Neutrophil (primary cell): ENCODE results near the gene ADD3.

Source experiments
- H3K27ac ChIP-seq: fragments of 200-600 bp; sonication (generic); 2 replicates; pipeline ENCODE4 v1.5.1; 2016; ENCODE audit warnings: mild to moderate bottlenecking, moderate library complexity
- H3K27me3 ChIP-seq: fragments of 200-600 bp; sonication (generic); 2 replicates; pipeline ENCODE4 v1.6.0; 2016; ENCODE audit warnings: mild to moderate bottlenecking
- H3K36me3 ChIP-seq: fragments of 200-600 bp; sonication (generic); 2 replicates; pipeline ENCODE4 v1.5.1; 2017
- H3K4me1 ChIP-seq, 2 experiments: fragments of 200-600 bp in 1 of 2; sonication (generic) in 1 of 2; 1 replicate in 1 of 2; 2 replicates in 1 of 2; pipeline versions ENCODE4 v1.5.1 to v1.6.1; 2013 to 2016; ENCODE audit warnings: low read depth in 1 of 2, low read length in 1 of 2, mild to moderate bottlenecking in 1 of 2, moderate library complexity in 1 of 2; ENCODE audit not compliant: control insufficient read depth in 1 of 2, insufficient read depth in 1 of 2
- H3K4me3 ChIP-seq, 2 experiments: fragments of 200-600 bp in 1 of 2; sonication (generic) in 1 of 2; 1 replicate in 1 of 2; 2 replicates in 1 of 2; pipeline ENCODE4 v1.5.1; 2013 to 2016; ENCODE audit warnings: low read depth in 1 of 2, low read length in 1 of 2, mild to moderate bottlenecking in 1 of 2, moderate library complexity in 1 of 2
- H3K9me3 ChIP-seq: fragments of 200-600 bp; sonication (generic); 2 replicates; pipeline ENCODE4 v1.5.1; 2016
- TF ChIP-seq, protein P1 (sequence below): fragments of 200-600 bp; sonication (generic); IDR thresholded peaks from 2 replicates; pipeline ENCODE4 v1.5.1; 2016; ENCODE audit warnings: antibody characterized with exemption

ADD3 gene

DNA sequence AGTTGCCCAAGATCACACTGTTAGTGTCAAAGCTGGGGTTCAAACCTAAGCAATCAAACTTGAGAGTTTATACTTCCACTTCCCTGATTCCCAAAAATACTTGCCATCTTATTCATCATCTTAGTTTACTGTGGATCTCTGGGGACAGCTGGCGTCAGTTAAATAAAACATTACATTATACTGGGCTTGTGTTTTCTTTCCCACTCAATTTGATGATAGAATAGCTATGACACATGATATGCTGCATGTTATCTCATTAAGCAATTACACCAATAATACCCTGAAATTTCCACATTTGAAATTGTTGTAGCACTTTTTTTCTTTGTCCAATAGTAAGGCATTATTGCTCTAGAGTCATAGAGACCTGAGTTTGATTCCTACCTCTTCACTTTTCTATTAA lies 136.7 kb downstream of the ADD3 start:
- H3K4me1 ChIP-seq: peaks cover 34 to 35% of the 10 kb centered on the region in 2 experiments
- no peaks in the 10 kb centered on the region for H3K36me3 ChIP-seq
- H3K4me3 ChIP-seq: no peak overlapping the region
- H3K27me3 ChIP-seq: no peaks in the 10 kb centered on the region
- no peaks in the 10 kb centered on the region for H3K9me3 ChIP-seq
- H3K27ac ChIP-seq: no peak overlapping the region
- TF ChIP-seq, protein P1, sequence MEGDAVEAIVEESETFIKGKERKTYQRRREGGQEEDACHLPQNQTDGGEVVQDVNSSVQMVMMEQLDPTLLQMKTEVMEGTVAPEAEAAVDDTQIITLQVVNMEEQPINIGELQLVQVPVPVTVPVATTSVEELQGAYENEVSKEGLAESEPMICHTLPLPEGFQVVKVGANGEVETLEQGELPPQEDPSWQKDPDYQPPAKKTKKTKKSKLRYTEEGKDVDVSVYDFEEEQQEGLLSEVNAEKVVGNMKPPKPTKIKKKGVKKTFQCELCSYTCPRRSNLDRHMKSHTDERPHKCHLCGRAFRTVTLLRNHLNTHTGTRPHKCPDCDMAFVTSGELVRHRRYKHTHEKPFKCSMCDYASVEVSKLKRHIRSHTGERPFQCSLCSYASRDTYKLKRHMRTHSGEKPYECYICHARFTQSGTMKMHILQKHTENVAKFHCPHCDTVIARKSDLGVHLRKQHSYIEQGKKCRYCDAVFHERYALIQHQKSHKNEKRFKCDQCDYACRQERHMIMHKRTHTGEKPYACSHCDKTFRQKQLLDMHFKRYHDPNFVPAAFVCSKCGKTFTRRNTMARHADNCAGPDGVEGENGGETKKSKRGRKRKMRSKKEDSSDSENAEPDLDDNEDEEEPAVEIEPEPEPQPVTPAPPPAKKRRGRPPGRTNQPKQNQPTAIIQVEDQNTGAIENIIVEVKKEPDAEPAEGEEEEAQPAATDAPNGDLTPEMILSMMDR: no peak

DNA sequence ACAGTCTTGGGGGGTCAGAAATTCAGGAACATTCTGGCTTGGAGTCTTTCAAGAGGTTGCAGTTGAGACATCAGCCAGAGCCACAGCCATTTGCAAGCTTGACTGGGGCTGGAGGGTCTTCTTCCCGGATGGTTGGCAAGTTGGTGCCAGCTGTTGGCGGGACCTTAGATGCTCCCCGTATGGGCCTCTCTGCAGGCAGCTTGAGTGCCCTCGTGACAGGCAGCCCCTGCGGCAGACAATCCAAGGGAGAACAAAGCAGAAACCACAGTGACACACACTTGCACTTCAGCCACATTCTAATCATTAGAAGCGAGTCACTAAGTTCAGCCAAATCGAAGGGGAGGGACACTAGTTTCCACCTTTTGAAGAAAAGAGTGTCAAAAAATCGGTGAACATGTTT lies 140.2 kb downstream of the ADD3 start:
- TF ChIP-seq, protein P1: no peak
- H3K27ac ChIP-seq: no peak overlapping the region
- H3K27me3 ChIP-seq: no peaks in the 10 kb centered on the region
- no peaks in the 10 kb centered on the region for H3K36me3 ChIP-seq
- no peak overlapping the region for H3K4me3 ChIP-seq
- no peaks in the 10 kb centered on the region for H3K9me3 ChIP-seq
- H3K4me1 ChIP-seq: peaks cover 5 to 10% of the 10 kb centered on the region in 2 experiments

DNA sequence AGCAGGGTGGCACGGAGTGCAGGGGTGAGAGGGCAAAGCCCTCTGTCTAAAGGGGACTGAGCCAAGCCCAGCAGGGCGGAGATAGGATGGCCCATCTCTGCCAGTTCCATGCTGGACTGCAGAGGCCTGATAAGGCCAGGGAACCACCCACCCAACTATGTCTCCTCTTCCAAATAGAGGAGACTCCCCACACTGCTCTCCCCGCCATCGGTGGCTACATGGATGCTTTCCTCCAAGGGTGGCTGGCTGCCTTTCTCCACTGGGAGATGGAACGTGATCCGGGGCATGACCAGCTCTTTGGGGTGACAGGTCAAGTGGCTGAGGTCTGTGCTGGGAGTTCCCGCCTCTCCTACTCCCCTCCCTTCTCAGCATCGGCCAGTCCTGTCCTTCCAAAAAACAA lies 141.5 kb downstream of the ADD3 start:
- H3K27me3 ChIP-seq: no peaks in the 10 kb centered on the region
- H3K4me1 ChIP-seq: peaks cover 0 to 6% of the 10 kb centered on the region in 2 experiments
- TF ChIP-seq, protein P1: no peak

DNA sequence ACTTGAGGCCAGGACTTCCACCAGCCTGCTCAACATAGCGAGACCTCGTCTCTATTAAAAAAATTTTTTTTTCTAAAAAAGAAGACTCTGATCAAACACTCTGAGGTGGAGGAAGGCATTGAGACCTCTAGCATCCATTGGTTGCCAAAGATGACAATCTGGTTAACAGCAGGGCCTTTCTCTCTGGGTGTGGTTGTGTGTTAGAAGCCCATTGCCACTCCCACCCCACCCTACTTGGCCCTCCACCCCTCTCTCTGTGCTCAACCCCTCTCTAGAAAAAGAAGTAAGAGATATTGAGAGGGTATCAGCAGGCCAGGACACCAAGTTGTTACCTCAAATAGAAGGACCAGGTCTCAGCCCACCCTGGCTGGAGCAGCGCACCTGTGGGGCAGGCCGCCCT lies 142.3 kb downstream of the ADD3 start:
- no peak overlapping the region for H3K27ac ChIP-seq
- no peak overlapping the region for H3K4me3 ChIP-seq
- H3K36me3 ChIP-seq: no peaks in the 10 kb centered on the region
- no peaks in the 10 kb centered on the region for H3K9me3 ChIP-seq
- H3K4me1 ChIP-seq: peaks cover 0 to 6% of the 10 kb centered on the region in 2 experiments
- TF ChIP-seq, protein P1: no peak
- H3K27me3 ChIP-seq: no peaks in the 10 kb centered on the region

More for the DNA sequence above, 141.5 kb downstream of the ADD3 start:
- no peaks in the 10 kb centered on the region for H3K36me3 ChIP-seq
- no peak overlapping the region for H3K4me3 ChIP-seq
- H3K27ac ChIP-seq: no peak overlapping the region
- H3K9me3 ChIP-seq: no peaks in the 10 kb centered on the region

DNA sequence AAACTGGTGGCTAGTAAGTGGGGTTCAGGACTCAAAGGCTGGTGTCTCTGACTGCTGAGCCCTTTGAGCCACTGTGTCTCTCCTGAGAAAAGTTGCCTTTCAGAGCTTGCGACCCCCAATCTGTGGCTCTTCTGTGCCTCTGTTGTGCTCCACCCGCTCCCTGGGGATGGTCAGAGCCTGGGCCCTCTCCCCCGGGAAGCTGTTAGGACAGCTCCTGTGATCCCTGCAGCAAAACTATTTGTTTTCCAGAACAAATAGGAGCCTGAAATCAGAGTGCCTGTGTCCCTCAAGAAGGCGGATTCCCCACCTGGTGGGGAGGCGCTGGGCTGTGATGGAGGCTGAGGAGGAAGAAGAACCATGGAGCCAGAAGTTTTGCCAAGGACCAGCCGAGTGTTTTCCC lies 143.2 kb downstream of the ADD3 start:
- H3K9me3 ChIP-seq: no peaks in the 10 kb centered on the region
- TF ChIP-seq, protein P1: no peak
- H3K27ac ChIP-seq: no peak overlapping the region
- H3K4me1 ChIP-seq: peaks cover 0 to 6% of the 10 kb centered on the region in 2 experiments
- H3K27me3 ChIP-seq: no peaks in the 10 kb centered on the region
- H3K4me3 ChIP-seq: no peak overlapping the region
- no peaks in the 10 kb centered on the region for H3K36me3 ChIP-seq

DNA sequence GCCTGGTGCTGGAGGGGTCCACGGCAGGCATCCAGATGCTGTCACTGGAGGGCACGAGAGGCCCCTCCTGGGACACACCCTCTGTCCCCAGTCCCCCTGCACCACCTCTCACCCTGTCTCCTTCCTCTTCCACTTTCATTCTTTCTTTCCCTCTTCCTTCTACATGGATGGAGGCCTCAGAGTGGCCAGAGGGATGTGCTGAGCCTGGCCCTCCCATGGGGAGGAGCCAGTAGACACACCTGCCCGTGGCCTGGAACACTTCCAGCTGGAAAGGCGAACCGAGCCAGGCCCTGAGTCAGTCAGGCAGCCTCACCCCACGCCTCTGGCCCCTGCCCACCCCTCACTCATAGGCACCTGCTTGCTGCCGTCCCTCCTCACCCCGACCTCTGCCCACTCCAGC lies 143.7 kb downstream of the ADD3 start:
- Histone ChIP-seq H3K27ac (no peak overlapping the region), H3K36me3 (no peaks in the 10 kb centered on the region), H3K9me3 (no peaks in the 10 kb centered on the region), H3K4me1 (peaks cover under 1 to 6% of the 10 kb centered on the region in 2 experiments), H3K4me3 (no peak overlapping the region), H3K27me3 (no peaks in the 10 kb centered on the region)
- TF ChIP-seq, protein P1: no peak
